Lower lobe of right lung (tissue), 2 donors: ENCODE data around the gene SLC18A2. TPM values are rescaled to one million over a fixed set of nuclear protein-coding genes. Genes with fewer than 3 reads are reported as not detected.

Experiments
- ATAC-seq, 2 donors: fragments of 200-7000 bp; cut with Tn5 transposase; one replicate each; pipeline ENCODE4 v1.9.1; 2020 to 2022; ENCODE audit warnings: mild to moderate bottlenecking in 2 of 2, moderate library complexity in 2 of 2
- DNase-seq: peaks from one replicate; pipeline ENCODE4 v3.0.0-alpha.2; 2020
- H3K27ac ChIP-seq: fragments of 200-600 bp; one replicate; pipeline ENCODE4 v1.8.0; 2022
- H3K27me3 ChIP-seq: fragments of 200-600 bp; one replicate; pipeline ENCODE4 v1.8.0; 2022; ENCODE audit warnings: low read depth
- H3K36me3 ChIP-seq: fragments of 200-600 bp; one replicate; pipeline ENCODE4 v1.8.0; 2022; ENCODE audit warnings: mild to moderate bottlenecking
- H3K4me1 ChIP-seq: fragments of 200-600 bp; one replicate; pipeline ENCODE4 v1.8.0; 2022
- H3K4me3 ChIP-seq: fragments of 200-600 bp; one replicate; pipeline ENCODE4 v1.8.0; 2022; ENCODE audit warnings: mild to moderate bottlenecking
- H3K9me3 ChIP-seq: fragments of 200-600 bp; one replicate; pipeline ENCODE4 v1.8.0; 2022
- CTCF ChIP-seq: fragments of 200-600 bp; IDR thresholded peaks from one replicate; pipeline ENCODE4 v1.8.0; 2022; ENCODE audit warnings: antibody characterized with exemption, mild to moderate bottlenecking
- intact Hi-C: fragments of 100-400 bp; cut with DNase I; formaldehyde crosslinking; loops from one replicate; pipeline ENCODE4 v1.11.0; 2022
- total RNA-seq: library from RNA; stranded (reverse); fragmentation: NEBNext Ultra II Directional; extraction: Animal tissue kit (Norgen Biotek cat#: 25700); gene quantifications from one replicate; pipeline ENCODE4 v1.2.1, GENCODE V29; 2021
- donor health status: DM: no; HTN: yes; CAD: no; lungs with severe emphysema.

SLC18A2 gene
- total RNA-seq, 1 donor from 2014 or later: 6.3 TPM

GRCh38 chr10:117266812-117267211 is 25.9 kb downstream of the SLC18A2 start:
- no peak for DNase-seq
- intact Hi-C loops: no loop called here
- TF ChIP-seq CTCF: no peak
- ATAC-seq: no peak
- H3K4me3 ChIP-seq: no peak overlapping the region
- H3K36me3 ChIP-seq: no peaks in the 10 kb centered on the region
- no peaks in the 10 kb centered on the region for H3K4me1 ChIP-seq
- H3K9me3 ChIP-seq: no peaks in the 10 kb centered on the region
- no peak overlapping the region for H3K27ac ChIP-seq
- H3K27me3 ChIP-seq: peaks cover 15% of the 10 kb centered on the region

DNA sequence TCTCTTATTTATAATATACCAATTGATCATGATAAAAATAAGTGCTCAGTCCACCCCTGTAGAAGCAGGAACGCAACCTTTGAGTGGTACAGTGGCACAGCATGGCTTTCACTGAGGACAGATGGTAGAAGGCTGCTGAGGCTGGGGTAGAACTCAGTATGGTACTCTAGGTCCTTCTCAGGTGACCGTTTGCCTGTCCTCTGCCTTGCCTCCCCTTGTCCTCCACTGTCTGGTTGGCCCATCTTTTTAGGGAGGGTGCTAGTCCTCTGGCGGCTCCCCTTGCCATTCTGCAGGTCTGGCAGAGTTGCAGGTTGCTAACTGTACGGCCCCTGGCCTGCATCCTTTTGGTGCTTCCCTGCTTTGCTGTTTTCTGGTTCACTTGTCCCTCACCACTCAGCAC is 27.3 kb downstream of the SLC18A2 start:
- Histone ChIP-seq H3K27ac (no peak overlapping the region), H3K9me3 (no peaks in the 10 kb centered on the region), H3K4me1 (no peaks in the 10 kb centered on the region), H3K4me3 (no peak overlapping the region), H3K36me3 (no peaks in the 10 kb centered on the region), H3K27me3 (peaks cover under 1% of the 10 kb centered on the region)
- ATAC-seq (no peak), DNase-seq (no peak)
- no peak for TF ChIP-seq CTCF
- intact Hi-C loops: no loop called here

DNA sequence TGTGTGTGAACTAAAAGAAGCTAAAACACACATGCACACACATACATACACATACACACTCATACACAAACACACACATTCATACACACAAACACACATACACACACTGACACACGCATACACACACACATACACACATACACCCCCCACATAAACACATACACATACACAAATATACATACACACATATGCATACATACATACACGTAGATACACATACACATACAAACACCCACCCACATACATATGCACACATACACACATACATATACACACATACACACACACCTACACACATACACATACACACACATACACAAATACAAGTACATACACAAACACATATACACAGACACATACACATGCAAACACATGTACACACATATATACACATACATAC is 28.0 kb downstream of the SLC18A2 start:
- Histone ChIP-seq H3K27me3 (no peaks in the 10 kb centered on the region), H3K4me1 (no peaks in the 10 kb centered on the region), H3K9me3 (no peaks in the 10 kb centered on the region), H3K27ac (no peak overlapping the region), H3K36me3 (no peaks in the 10 kb centered on the region), H3K4me3 (no peak overlapping the region)
- intact Hi-C loops: no loop called here
- ATAC-seq (peak in 1 of 2 donors; percentile 27), DNase-seq (no peak)
- TF ChIP-seq CTCF: no peak

DNA sequence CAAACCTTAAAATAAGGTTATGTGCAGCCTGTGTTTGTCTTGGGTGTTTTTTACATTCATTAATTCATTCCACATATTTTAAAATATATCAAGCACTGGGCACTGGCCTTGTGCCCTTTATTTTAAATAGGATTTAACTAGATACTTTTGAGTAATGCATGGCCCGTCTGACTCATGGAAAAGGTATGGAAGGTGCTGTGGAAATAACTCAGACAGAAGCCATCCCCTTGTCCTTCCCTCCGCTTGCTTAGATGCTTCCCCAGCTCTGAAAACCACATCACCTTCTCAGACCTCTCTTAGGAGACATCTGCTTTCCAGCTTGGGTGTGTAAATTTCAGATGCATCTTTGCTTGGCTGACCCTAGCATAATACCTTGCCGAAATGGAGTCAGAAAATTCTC is 30.5 kb downstream of the SLC18A2 start:
- intact Hi-C loops: no loop called here
- Histone ChIP-seq H3K4me3 (no peak overlapping the region), H3K27me3 (no peaks in the 10 kb centered on the region), H3K36me3 (no peaks in the 10 kb centered on the region), H3K9me3 (no peaks in the 10 kb centered on the region), H3K4me1 (no peaks in the 10 kb centered on the region), H3K27ac (no peak overlapping the region)
- DNase-seq (no peak), ATAC-seq (no peak)
- TF ChIP-seq CTCF: no peak

DNA sequence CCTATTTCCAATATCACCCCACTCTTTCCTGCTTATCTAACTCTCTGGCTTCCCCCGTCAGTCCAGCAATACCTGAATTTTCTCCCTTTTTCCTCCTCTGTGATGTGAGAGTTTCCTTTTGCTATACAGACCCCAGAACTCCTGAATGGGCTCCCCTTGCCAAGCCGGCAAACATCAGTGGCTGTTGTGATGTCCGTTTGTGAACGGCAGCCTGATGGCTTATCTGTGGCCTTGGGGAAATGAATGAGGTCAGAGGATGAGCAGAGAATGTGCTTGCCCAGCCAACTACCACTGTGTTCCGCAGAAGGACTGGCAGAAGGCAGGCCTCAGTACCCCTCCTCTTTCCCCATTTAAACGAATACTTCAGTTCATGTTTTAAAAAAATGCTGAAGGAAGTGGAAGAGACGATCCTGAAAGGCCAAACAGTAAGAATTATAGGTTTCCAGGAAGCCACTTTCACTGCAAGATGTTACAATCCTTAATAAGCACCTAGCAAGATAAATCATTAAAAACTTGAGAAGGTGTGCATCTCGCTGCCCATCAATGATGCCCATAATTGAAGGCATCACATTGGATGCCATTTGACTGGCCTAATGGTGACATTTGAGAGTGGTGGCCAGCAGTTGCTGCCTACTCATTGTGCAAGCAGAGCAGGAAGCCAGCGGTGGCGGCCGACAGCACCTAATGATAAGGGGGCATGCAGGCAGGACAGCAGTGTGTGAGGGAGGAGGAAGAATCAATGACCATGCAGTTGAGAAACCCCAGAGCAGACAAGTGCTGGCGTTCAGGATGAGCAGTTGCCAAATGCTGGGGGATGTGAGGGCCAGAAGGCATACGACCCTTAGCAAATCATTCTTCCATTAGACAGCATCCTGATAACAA is 31.5 kb downstream of the SLC18A2 start:
- Histone ChIP-seq H3K36me3 (no peaks in the 10 kb centered on the region), H3K4me3 (no peak overlapping the region), H3K9me3 (no peaks in the 10 kb centered on the region), H3K27ac (no peak overlapping the region), H3K4me1 (no peaks in the 10 kb centered on the region), H3K27me3 (no peaks in the 10 kb centered on the region)
- ATAC-seq: no peak
- no peak for DNase-seq
- intact Hi-C loops: no loop called here
- no peak for TF ChIP-seq CTCF
